ENCODE measurements around the gene PNMA8B. TPM values are rescaled to one million over a fixed set of nuclear protein-coding genes. Genes with fewer than 3 reads are reported as not detected.

The PNMA8B gene
- total and polyA plus RNA-seq, 9 donors = 1.8 to 4.3 (median 3.5) TPM

DNA sequence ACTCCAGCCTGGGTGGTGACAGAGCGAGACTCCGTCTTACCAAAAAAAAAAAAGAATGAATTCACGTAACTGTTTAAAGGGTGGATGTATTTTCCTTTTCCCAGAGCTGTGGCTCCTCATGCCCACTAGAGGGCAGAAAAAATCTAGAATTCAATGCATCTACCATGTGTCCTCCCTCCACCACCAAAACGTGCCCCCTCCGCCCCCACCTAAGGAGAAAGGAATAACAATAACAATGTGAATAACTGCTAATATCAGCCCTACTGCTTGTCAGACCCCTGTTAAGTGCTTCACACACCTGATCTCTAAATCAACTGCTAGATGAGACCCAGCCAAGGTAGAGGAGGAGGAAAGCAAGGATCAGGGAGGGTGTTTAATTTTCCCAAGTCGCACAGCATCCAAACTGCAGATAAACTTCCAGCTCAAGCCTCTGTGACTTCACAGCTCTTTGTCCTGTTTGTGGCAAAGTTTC, 20.2 kb upstream of the PNMA8B start:
- peaks cover 4% of the 10 kb centered on the region for H3K27me3 ChIP-seq (ENCODE audit: control insufficient read depth, insufficient read depth, low read length)
- no peaks in the 10 kb centered on the region for H3K36me3 ChIP-seq (ENCODE audit: control insufficient read depth, insufficient read depth, low read length)
- H3K27ac ChIP-seq (ENCODE audit: low read length) = no peak overlapping the region
- peaks cover 2% of the 10 kb centered on the region for H3K9me3 ChIP-seq (replicated peaks; ENCODE audit: control insufficient read depth, low read depth, low read length)
- H3K4me3 ChIP-seq (ENCODE audit: low read length) = no peak overlapping the region
- peaks cover 13% of the 10 kb centered on the region for H3K4me1 ChIP-seq (ENCODE audit: control insufficient read depth, insufficient read depth, low read length)
- WGBS (ENCODE audit: insufficient coverage) = no CpG with 5 or more reads among the region's 6 CpGs
- no peak for DNase-seq

DNA sequence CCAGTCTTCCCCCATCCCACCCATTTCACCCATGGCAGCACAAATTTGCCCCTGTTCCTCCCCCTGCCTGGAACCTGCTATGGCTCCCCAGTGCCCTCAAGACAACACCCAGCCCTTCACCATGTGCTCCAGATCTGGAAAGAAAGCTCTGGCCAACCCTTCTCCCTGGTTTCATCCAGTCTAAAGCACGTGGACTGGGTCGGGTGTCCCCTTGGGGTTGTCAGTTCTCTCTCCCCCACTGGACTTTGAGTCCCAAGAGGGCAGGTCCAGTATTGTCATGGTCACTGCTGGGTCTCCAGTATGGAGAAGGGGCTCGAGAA, 19.6 kb upstream of the PNMA8B start:
- Histone ChIP-seq H3K9me3 (replicated peaks; ENCODE audit: control insufficient read depth, low read depth, low read length) (peaks cover 2% of the 10 kb centered on the region), H3K27ac (ENCODE audit: low read length) (no peak overlapping the region), H3K4me1 (ENCODE audit: control insufficient read depth, insufficient read depth, low read length) (peaks cover 8% of the 10 kb centered on the region), H3K36me3 (ENCODE audit: control insufficient read depth, insufficient read depth, low read length) (no peaks in the 10 kb centered on the region), H3K4me3 (ENCODE audit: low read length) (no peak overlapping the region), H3K27me3 (ENCODE audit: control insufficient read depth, insufficient read depth, low read length) (peaks cover 4% of the 10 kb centered on the region)
- no peak for DNase-seq
- WGBS (ENCODE audit: insufficient coverage) = 40% methylated on average over 1 of the region's 3 CpGs

DNA sequence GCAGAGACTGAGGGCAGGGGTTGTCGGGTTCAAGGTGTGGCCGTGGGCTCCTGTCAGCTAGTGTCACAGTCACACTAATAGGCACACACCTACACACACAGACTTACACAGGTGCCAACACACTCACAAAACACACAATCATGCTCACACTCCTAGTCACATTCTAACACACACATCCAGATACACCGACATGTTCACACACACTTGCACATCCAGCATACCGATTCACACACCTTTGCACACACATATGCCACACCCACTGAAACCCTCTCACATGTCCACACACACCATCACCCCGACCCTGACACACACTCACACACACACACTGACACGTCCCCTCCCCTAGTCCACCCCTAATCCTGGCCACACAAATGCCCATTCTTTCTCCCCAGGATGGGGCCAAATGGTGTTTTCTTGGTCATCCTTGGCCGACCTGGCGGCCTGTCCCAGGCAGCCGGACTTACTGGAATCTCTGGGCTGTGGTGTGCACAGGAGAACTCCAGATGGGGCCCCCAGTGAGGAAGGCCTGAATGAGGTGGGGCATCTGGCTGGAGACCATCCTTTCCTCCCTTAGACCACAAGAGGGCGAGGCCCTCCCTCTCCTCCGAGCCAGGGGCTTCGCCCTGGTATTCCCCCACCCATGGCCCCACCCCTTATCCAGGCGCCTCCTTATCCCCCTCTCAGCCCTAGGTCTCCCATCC, 19.1 kb upstream of the PNMA8B start:
- Histone ChIP-seq H3K27me3 (ENCODE audit: control insufficient read depth, insufficient read depth, low read length) (peaks cover 4% of the 10 kb centered on the region), H3K4me3 (ENCODE audit: low read length) (no peak overlapping the region)
- WGBS (ENCODE audit: insufficient coverage) = 63% methylated on average over 7 of the region's 13 CpGs

GRCh38 chr19:46513461-46514236, 18.0 kb upstream of the PNMA8B start:
- peaks cover 8% of the 10 kb centered on the region for H3K4me1 ChIP-seq (ENCODE audit: control insufficient read depth, insufficient read depth, low read length)
- no peak overlapping the region for H3K27ac ChIP-seq (ENCODE audit: low read length)
- H3K4me3 ChIP-seq (ENCODE audit: low read length) = no peak overlapping the region
- no peaks in the 10 kb centered on the region for H3K36me3 ChIP-seq (ENCODE audit: control insufficient read depth, insufficient read depth, low read length)
- H3K9me3 ChIP-seq (replicated peaks; ENCODE audit: control insufficient read depth, low read depth, low read length) = peaks cover 2% of the 10 kb centered on the region
- peak; percentile 85 for DNase-seq
- 5% methylated on average over 9 of the region's 36 CpGs for WGBS (ENCODE audit: insufficient coverage)
- peaks cover 4% of the 10 kb centered on the region for H3K27me3 ChIP-seq (ENCODE audit: control insufficient read depth, insufficient read depth, low read length)

More for the DNA sequence above, 19.1 kb upstream of the PNMA8B start:
- Histone ChIP-seq H3K9me3 (replicated peaks; ENCODE audit: control insufficient read depth, low read depth, low read length) (peaks cover 2% of the 10 kb centered on the region), H3K27ac (ENCODE audit: low read length) (no peak overlapping the region), H3K36me3 (ENCODE audit: control insufficient read depth, insufficient read depth, low read length) (no peaks in the 10 kb centered on the region), H3K4me1 (ENCODE audit: control insufficient read depth, insufficient read depth, low read length) (peaks cover 8% of the 10 kb centered on the region)
- no peak for DNase-seq

- H3K36me3 ChIP-seq (ENCODE audit: control insufficient read depth, insufficient read depth, low read length) = no peaks in the 10 kb centered on the region
- peaks cover 2% of the 10 kb centered on the region for H3K9me3 ChIP-seq (replicated peaks; ENCODE audit: control insufficient read depth, low read depth, low read length)
- no CpG with 5 or more reads among the region's 4 CpGs for WGBS (ENCODE audit: insufficient coverage)
- no peak for DNase-seq
- H3K27me3 ChIP-seq (ENCODE audit: control insufficient read depth, insufficient read depth, low read length) = peaks cover 4% of the 10 kb centered on the region
- H3K4me3 ChIP-seq (ENCODE audit: low read length) = no peak overlapping the region
- no peak overlapping the region for H3K27ac ChIP-seq (ENCODE audit: low read length)
- peaks cover 8% of the 10 kb centered on the region for H3K4me1 ChIP-seq (ENCODE audit: control insufficient read depth, insufficient read depth, low read length)
These were observed 15.6 kb upstream of the PNMA8B start for GRCh38 chr19:46511237-46511636.

GRCh38 chr19:46508206-46508605, 12.5 kb upstream of the PNMA8B start:
- Histone ChIP-seq H3K27me3 (ENCODE audit: control insufficient read depth, insufficient read depth, low read length) (no peaks in the 10 kb centered on the region), H3K4me3 (ENCODE audit: low read length) (no peak overlapping the region), H3K36me3 (ENCODE audit: control insufficient read depth, insufficient read depth, low read length) (no peaks in the 10 kb centered on the region), H3K27ac (ENCODE audit: low read length) (no peak overlapping the region), H3K9me3 (replicated peaks; ENCODE audit: control insufficient read depth, low read depth, low read length) (peaks cover 2% of the 10 kb centered on the region), H3K4me1 (ENCODE audit: control insufficient read depth, insufficient read depth, low read length) (peaks cover 2% of the 10 kb centered on the region)
- 44% methylated on average over 1 of the region's 2 CpGs for WGBS (ENCODE audit: insufficient coverage)
- DNase-seq = no peak

- Histone ChIP-seq H3K27me3 (ENCODE audit: control insufficient read depth, insufficient read depth, low read length) (no peaks in the 10 kb centered on the region), H3K4me1 (ENCODE audit: control insufficient read depth, insufficient read depth, low read length) (no peaks in the 10 kb centered on the region), H3K4me3 (ENCODE audit: low read length) (no peak overlapping the region), H3K36me3 (ENCODE audit: control insufficient read depth, insufficient read depth, low read length) (no peaks in the 10 kb centered on the region), H3K9me3 (replicated peaks; ENCODE audit: control insufficient read depth, low read depth, low read length) (no peaks in the 10 kb centered on the region), H3K27ac (ENCODE audit: low read length) (no peak overlapping the region)
- DNase-seq = no peak
- 40% methylated on average over 1 of the region's 17 CpGs for WGBS (ENCODE audit: insufficient coverage)
These were observed 8.3 kb upstream of the PNMA8B start for GRCh38 chr19:46503848-46504453.

DNA sequence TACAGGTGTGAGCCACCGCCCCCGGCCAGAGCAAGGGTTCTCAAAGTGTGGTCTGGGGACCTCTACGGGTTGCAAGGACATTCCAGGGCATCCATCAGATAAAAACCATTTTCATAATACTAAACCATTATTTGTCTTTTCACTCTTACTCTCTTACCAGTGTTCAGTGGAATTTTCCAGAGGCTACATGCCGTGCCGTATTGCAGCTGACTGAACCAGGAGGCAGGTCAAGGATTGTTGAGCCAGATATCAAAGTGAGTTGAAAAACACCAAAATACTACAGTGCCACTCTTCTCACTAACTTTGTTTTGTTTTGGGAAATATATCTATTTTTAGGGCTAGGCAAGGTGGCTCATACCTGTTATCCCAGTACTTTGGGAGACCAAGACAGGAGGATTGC, 7.2 kb upstream of the PNMA8B start:
- Histone ChIP-seq H3K27ac (ENCODE audit: low read length) (no peak overlapping the region), H3K27me3 (ENCODE audit: control insufficient read depth, insufficient read depth, low read length) (no peaks in the 10 kb centered on the region), H3K36me3 (ENCODE audit: control insufficient read depth, insufficient read depth, low read length) (no peaks in the 10 kb centered on the region), H3K9me3 (replicated peaks; ENCODE audit: control insufficient read depth, low read depth, low read length) (no peaks in the 10 kb centered on the region), H3K4me1 (ENCODE audit: control insufficient read depth, insufficient read depth, low read length) (no peaks in the 10 kb centered on the region), H3K4me3 (ENCODE audit: low read length) (no peak overlapping the region)
- DNase-seq = no peak
- 100% methylated on average over 2 of the region's 5 CpGs for WGBS (ENCODE audit: insufficient coverage)

DNA sequence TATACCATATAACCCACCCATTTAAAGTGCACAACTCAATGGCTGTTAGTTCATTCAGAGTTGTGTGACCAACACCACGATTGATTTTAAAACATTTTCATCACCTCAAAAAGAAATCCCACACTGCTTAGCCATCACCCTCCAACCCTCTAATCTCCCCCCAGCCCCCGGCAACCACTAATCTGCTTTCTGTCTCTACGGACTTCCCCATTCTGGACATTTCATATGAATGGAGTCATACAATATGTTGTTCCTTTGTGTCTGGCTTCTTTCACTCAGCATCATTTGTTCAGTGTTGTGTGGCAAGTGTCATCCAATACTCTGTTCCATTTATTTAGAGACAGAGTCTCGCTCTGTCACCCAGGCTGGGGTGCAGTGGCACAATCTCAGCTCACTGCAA, 4.0 kb upstream of the PNMA8B start:
- DNase-seq = no peak
- no peaks in the 10 kb centered on the region for H3K9me3 ChIP-seq (replicated peaks; ENCODE audit: control insufficient read depth, low read depth, low read length)
- H3K36me3 ChIP-seq (ENCODE audit: control insufficient read depth, insufficient read depth, low read length) = no peaks in the 10 kb centered on the region
- 80% methylated on average over 1 of the region's 4 CpGs for WGBS (ENCODE audit: insufficient coverage)
- H3K27ac ChIP-seq (ENCODE audit: low read length) = no peak overlapping the region
- H3K27me3 ChIP-seq (ENCODE audit: control insufficient read depth, insufficient read depth, low read length) = no peaks in the 10 kb centered on the region
- peaks cover 16% of the 10 kb centered on the region for H3K4me1 ChIP-seq (ENCODE audit: control insufficient read depth, insufficient read depth, low read length)
- H3K4me3 ChIP-seq (ENCODE audit: low read length) = no peak overlapping the region

DNA sequence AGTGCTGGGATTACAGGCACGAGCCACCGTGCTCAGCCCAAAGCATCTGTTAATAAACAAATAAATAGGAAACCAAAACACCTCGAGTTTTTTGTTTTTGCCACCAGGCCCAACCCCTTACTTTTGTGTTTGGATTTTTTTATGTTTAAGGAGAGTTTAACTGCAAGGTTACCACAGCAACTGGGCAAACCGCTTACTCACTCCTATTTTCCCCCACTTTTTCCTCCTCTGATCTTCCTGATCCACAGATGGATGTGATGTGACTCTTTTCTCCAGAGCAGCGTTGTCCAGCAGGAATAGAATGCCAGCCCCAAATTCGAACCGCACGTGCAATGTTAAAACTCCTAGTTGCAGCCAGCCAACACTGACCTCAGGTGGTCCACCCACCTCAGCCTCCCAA, 2.1 kb upstream of the PNMA8B start:
- WGBS (ENCODE audit: insufficient coverage) = 63% methylated on average over 3 of the region's 8 CpGs

More for the DNA sequence above, 2.1 kb upstream of the PNMA8B start:
- peaks cover 28% of the 10 kb centered on the region for H3K4me1 ChIP-seq (ENCODE audit: control insufficient read depth, insufficient read depth, low read length)
- no peak overlapping the region for H3K27ac ChIP-seq (ENCODE audit: low read length)
- no peak for DNase-seq
- H3K9me3 ChIP-seq (replicated peaks; ENCODE audit: control insufficient read depth, low read depth, low read length) = no peaks in the 10 kb centered on the region
- H3K27me3 ChIP-seq (ENCODE audit: control insufficient read depth, insufficient read depth, low read length) = peaks cover 12% of the 10 kb centered on the region
- H3K36me3 ChIP-seq (ENCODE audit: control insufficient read depth, insufficient read depth, low read length) = no peaks in the 10 kb centered on the region
- no peak overlapping the region for H3K4me3 ChIP-seq (ENCODE audit: low read length)
